ENCODE results near the gene RRAS.
"Not testable (repeated sequence)": the region's sequence is repeated elsewhere in the genome, so short reads cannot be mapped to it uniquely, and the experiment has no call there.

Gene RRAS

DNA sequence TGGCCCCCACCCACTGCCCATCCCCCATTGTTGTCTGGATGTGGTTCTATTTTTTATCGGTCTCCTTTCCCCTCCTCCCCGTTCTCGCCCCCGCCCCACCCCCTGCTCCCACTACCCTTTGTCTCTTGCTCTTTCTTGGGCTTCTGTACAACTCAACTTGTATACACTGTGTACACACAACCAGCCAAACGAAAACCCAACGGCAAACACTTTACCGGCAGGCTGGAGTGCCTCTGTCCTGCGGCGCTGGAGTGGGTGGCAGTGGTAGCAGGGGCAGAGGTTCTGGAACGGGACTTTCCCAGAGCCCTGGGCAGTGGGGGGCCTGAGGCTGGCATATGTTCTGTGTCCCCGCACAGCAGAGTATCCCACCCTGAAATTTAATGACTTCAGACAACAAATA lies 13.7 kb downstream of the RRAS start:
- no peak for DNase-seq

DNA sequence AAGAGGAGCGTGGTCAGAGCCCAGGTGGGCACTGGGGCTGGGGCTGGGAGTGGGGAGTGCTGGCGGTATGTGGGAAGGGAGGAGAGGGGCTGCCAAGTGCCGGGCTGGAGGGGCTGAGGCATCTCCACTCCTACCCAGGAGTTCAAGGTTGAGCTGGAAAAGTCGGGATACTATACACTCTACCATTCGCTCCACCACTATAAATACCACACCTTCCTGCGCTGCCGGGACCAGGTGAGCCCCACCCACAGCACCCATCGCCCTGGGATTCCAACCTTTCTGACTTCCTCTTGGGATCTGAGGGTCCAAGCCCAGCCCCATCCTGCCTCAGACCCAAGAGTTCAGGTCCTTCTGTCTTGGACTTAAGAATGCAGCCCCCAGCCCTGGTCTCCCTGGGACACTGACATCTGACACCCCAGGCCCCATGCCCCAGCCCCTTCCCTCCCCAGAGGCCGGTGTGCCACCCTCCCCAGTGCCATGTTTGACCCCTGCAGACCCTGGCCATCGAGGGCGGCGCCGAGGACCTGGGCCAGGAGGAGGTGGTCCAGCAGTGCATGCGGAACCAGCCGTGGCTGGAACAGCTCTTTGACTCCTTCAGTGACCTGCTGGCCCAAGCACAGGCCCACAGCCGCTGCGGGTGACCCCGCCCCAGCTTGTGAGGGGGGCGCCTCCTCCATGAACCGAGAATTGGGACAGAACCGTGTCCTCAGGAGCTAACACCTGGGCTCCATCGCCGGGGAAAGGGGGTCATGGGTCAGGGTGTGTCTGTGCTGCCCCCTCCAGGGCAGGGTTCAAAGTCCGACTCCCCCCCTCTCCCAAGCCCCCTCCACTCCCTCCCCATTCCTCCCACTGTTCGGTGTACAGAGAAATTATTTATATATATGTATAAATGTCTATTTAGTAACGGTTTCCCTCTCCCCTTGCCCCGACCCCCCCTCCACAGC lies 14.7 kb downstream of the RRAS start:
- no peak for DNase-seq

DNA sequence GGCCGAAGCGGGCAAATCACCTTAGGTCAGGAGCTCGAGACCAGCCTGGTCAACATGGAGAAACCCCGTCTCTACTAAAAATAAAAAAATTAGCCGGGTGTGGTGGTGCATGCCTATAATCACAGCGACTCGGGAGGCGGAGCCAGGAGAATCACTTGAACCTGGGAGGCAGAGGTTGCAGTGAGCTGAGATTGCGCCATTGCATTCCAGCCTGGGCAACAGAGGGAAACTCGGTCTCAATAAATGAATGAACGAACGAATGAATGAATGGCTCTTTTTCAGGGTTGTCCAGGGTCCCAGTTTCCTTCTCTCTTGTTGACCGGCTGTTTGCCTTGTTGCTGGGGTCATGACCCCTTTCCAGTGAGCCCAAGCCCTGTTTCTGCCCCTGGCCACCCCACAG lies 22.1 kb downstream of the RRAS start:
- not testable (repeated sequence) for DNase-seq

DNA sequence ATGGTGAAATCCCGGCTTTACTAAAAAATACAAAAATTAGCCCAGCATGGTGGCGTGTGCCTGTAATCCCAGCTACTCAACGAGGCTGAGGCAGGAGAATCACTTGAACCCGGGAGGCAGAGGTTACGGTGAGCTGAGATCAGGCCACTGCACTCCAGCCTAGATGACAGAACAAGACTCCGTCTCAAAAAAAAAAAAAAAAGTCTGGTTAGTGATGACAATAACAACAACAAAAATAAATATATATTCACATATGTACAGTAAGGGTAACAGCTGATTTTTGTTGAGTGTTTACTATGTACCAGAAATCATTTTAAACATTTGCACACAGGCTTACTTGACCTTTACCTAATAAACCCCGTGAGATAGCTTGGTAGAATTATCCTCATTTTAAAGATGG lies 23.0 kb downstream of the RRAS start:
- DNase-seq, result no peak

DNA sequence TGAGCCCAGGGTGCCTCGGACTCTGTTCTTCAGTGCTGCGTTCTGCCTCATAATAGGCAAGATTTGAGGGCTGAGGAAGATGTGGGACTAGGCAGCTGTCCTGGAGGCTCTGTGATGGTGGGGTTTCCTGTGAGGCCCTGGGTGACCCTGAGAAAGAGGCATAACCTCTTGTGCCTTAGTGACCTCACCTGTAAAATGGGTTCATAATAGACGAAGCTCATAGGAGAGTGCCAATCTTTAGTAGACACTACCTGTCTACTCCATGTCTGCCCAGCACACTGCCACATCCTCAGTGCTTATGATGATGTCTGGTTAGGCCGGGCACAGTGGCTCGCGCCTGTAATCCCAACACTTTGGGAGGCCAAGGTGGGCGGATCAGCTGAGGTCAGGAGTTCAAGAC lies 23.4 kb downstream of the RRAS start:
- DNase-seq, result no peak

DNA sequence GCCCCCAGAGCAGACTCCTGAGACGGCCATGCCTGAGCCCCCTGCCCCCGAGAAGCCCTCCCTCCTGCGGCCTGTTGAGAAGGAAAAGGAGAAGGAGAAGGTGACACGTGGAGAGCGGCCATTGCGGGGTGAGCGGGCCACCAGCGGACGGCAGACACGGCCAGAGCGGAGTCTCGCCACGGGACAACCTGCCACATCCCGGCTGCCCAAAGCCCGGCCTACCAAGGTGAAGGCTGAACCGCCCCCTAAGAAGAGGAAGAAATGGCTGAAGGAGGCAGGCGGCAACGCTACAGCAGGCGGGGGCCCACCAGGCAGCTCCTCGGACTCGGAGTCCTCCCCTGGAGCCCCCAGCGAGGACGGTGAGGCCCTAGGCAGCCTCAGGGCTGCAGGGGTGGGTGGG lies 24.1 kb downstream of the RRAS start:
- DNase-seq, result no peak

DNA sequence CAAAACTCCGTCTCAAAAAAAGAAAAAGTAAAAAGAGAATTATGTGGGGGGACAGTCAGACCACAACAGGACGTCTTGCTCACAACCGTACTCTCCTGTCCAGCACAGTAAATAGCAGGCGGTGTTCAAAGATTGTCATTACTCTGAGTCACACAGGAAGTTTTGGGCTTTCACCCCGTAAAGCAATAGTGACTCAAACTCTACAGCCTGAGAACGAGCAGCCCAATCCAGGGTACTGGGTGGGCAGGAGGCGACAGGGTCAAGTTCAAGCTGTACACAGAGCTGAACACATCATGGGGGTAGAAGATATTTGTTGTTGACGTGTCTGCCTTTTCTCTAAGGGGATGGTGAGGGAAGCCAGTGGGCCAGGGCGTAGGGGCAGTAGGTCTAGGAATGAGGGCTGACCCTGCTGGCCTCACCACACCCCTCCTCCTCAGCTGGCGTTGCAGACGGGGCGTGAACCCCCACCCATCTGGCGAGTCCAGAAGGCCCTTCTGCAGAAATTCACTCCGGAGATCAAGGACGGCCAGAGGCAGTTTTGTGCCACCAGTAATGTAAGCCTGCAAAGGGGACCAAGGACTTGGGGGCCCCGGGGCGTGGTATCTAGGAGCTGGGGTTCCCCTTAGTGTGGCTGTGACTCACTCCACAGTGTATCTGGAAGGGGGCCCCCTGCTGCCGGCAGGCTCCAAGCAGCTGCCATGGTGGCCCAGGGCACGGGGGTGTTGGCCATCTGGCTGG lies 25.7 kb downstream of the RRAS start:
- no peak for DNase-seq

DNA sequence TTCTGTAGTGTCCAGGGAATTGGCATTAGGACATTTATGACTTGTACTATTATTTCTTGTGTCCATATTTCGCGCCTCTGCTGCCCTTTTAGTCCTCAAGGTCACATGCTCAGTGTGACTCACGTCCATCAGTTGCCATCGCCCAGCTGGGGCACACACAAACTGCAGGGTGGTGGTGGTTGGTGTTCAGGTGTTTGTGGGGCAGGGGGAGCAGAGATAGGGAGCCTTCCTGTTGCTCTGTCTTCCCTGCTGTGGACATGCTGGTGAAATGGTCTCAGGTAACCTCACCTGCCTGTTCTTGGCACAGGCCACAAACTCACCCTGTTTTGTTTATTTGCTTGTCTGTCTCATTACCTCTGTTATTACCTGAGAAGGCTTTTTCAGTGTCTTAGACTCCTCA lies 26.6 kb downstream of the RRAS start:
- DNase-seq, result no peak

DNA sequence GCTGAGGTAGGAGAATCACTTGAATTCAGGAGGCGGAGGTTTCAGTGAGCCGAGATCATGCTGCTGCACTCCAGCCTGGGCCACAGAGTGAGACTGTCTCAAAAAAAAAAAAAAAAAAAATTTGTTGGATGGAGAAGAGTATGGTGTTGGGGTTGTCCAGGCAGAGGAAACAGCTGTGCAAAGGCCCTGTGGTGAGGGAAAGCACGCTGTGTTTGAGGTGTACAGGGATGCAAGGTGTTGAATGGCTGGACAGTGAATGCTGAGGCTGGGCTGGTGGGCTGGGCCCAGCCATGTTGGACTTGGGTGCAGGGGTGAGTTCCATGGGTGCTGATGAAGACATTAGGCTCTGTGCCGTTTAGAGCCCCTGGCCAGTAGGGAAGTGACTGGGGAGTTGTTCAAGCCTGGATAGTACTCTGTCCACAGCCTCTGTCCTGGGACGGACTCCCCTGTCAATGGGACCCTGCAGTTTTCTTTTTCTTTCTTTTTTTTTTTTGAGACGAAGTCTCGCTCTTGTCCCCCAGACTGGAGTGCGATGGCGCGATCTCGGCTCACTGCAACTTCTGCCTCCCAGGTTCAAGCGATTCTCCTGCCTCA lies 30.3 kb downstream of the RRAS start:
- no peak for DNase-seq

DNA sequence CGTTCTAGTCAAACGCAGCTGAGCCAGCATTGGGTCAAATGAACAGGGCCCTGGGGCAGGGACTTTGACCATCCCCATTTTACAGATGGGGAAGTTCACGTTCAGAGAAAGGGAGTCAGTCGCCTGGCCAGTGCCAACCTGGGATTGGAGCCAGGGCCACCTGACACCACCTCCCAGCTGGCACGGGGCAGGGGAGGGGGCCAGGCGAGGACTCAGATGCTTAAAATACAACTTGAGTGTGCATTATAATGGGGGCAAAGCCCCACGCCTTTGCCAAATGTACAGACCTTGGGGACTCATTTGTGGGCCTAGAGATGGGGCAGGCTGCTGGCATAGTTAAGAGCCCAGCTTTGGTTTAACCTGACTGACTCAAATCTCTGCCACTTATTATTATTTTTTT lies 34.3 kb downstream of the RRAS start:
- no peak for DNase-seq

DNA sequence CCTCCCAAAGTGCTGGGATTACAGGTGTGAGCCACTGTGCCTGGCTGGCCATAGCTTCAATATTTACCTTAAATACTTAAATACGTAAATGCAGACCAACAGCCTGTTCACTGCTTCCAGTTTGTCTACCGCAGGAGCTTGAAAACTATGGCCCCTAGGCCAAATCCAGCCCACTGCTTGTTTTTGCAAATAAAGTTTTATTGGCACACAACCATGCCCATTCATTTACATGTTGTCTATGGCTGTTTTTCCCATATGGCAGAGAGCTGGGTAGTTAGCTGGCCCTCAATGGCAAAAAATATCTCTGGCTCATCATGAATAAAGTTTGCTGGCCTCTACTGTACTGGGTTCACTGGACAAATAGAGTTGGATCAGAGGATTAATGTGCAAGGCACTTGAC lies 37.1 kb downstream of the RRAS start:
- DNase-seq, result no peak

DNA sequence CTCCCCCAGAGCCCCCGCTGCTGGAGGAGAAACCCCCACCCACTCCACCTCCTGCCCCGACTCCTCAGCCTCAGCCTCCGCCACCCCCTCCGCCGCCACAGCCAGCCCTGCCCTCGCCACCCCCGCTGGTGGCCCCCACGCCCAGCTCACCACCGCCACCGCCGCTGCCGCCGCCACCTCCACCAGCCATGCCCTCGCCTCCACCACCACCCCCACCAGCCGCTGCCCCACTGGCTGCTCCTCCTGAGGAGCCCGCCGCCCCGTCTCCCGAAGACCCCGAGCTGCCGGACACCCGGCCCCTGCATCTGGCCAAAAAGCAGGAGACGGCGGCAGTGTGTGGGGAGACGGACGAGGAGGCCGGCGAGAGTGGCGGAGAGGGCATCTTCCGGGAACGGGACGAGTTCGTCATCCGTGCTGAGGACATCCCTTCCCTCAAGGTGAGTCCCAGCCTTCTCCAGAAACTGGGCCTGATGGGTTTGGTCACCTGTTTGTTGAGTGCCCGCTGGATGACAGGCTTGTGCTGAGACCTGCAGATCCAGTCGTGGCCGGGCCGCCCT lies 38.4 kb downstream of the RRAS start:
- no peak for DNase-seq

DNA sequence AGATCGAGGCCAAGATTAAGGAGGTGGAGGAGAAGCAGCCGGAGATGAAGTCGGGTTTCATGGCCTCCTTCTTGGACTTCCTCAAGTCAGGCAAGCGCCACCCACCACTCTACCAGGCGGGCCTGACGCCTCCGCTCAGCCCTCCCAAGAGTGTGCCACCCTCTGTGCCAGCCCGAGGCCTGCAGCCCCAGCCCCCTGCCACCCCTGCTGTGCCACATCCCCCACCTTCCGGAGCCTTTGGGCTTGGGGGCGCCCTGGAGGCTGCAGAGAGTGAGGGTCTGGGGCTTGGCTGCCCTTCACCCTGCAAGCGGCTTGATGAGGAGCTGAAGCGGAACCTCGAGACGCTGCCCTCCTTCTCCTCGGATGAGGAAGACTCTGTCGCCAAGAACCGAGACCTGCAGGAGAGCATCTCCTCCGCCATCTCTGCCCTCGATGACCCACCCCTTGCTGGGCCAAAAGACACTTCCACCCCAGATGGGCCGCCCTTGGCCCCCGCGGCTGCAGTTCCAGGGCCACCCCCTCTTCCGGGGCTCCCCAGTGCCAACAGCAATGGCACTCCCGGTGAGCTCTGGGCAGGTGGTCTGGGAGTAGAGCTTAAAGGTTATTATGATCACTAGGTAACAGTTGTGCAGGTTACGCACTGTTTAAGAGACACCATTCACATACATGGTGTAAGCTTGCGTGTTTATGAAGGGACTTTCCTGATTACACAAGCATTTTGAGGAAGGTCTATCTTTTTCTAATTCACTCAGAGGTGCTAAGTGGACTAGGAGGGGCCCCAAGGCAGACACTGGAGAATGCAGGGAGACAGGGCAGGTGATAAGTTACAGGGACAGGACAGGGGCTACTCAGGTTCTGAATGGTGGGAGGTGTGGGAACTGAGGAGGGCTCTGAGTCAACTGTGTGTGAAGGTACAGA lies 40.3 kb downstream of the RRAS start:
- no peak for DNase-seq

DNA sequence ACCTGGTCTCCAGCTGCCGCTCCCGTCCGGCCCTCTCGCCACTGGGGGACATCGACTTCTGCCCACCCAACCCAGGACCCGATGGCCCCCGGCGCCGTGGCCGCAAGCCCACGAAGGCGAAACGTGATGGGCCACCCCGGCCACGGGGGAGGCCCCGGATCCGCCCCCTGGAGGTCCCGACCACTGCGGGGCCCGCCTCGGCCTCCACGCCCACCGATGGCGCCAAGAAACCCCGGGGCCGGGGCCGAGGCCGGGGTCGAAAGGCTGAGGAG lies 42.3 kb downstream of the RRAS start:
- DNase-seq, result no peak

DNA sequence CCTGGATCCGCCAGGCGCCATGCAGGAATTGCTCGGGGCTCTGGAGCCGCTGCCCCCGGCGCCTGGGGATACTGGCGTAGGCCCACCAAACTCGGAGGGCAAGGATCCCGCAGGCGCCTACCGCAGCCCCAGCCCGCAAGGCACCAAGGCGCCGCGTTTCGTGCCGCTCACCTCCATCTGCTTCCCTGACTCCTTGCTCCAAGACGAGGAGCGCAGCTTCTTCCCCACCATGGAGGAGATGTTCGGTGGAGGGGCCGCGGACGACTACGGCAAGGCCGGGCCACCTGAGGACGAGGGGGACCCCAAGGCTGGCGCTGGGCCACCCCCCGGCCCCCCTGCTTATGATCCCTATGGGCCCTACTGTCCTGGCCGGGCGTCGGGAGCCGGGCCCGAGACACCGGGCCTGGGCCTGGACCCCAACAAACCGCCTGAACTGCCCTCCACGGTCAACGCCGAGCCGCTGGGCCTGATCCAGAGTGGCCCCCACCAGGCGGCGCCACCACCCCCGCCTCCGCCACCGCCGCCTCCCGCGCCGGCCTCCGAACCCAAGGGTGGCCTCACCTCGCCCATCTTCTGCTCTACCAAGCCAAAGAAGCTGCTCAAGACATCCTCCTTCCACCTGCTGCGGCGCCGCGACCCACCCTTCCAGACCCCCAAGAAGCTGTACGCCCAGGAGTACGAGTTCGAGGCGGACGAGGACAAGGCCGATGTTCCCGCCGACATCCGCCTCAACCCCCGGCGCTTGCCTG lies 42.8 kb downstream of the RRAS start:
- DNase-seq, result no peak

DNA sequence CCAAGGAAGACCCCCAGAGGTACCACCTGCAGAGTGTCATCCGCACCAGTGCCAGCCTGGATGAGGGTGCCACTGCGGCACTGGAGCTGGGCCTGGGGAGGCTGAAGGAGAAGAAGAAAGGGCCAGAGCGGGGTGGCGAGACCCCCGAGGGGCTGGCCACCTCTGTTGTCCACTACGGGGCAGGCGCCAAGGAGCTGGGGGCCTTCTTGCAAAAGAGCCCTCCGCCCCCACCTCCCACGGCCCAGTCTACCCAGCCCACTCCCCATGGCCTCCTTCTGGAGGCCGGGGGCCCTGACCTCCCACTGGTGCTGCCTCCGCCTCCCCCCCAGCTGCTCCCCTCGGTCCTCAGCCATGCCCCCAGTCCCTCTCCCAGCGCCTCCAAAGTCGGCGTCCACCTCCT lies 43.5 kb downstream of the RRAS start:
- DNase-seq, result no peak

DNA sequence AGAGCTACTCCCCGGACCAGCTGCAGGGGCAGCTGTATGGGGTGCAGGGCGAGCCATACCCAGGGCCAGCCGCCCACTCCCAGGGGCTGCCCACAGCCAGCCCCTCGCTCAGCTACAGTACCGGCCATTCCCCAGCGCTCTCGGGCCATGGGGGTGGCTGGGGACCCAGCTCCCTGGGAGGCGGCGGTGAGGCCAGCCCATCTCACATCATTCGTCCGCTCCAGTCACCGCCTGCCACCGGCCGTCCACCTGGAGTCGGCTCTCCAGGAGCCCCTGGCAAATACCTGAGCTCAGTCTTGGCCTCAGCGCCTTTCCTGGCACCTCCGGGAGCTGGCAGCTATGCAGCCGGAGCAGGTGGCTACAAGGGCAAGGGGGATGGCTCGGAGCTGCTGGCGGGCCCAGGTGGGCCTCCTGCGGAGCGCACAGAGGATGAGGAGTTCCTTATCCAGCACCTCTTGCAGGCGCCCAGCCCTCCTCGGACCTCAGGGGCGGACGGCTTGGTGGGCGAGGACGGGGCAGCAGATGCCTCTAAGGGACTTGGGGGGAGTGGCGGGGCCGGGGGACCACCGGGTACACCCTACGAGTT lies 44.0 kb downstream of the RRAS start:
- no peak for DNase-seq

DNA sequence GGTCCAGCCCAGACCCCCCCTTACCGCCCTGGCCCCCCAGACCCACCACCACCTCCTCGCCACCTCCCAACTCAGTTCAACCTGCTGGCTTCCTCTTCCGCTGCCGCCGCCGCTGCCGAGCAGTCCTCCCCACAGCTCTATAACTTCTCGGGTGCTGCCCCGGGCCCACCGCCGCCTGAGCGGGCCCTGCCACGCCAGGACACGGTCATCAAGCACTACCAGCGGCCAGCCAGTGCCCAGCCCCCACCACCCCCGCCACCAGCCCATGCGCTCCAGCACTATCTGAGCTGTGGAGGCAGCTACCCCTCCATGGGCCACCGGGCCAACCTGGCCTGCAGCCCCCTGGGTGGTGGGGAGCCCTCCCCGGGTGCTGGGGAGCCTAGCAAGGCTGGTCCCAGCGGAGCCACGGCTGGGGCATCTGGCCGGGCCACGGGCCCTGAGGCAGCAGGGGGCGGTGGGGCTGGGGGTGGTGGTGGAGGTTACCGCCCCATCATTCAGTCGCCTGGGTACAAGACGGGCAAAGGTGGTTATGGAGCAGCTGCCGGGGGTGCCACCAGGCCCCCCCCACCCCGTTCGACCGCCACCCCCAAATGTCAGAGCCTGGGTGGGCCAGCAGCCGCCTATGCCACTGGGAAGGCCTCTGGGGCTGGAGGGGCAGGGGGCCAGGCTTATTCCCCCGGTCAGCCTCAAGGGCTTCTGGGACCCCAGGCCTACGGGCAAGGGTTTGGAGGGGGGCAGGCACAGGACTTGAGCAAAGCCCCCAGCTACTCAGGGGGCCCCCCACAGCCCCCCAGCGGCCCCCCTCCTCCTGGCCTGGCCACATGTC lies 44.7 kb downstream of the RRAS start:
- DNase-seq, result no peak

DNA sequence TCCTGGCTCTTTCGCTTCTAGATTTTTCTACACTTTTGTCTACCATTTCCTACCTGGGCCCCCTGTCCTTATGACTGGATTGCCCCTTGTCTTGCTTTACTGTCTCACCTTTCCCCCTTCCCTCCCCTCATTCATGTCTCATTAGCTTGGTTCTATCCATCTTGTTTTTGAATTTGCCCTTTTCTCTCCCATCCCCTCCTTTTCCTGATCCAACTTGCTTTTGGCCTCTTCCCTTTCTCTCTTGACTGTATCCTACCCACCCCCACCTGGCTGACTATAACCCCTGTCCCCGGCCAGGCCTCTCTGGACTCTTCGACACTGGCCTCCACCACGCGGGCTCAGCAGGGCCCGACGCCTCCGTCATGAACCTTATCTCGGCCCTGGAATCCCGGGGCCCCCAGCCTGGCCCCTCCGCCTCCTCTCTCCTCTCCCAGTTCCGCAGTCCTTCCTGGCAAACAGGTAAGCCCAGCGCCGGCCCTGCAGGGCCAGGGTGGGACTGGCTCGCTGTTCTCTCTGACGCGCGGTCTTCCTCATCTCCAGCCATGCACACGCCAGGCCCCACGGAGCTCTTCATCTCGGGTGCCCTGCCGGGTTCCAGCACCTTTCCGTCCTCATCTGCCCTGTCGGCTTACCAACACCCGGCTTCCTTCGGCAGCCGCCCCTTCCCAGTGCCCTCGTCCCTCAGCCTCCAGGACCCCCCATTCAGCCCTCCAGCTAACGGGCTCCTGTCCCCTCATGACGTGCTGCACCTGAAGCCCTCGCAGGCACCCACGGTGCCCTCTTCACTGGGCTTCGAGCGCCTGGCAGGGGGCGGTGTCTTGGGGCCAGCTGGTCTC lies 45.6 kb downstream of the RRAS start:
- no peak for DNase-seq

All from NCI-H82 (cell line).